ENCODE measurements around the gene C21orf58.

The C21orf58 gene

DNA sequence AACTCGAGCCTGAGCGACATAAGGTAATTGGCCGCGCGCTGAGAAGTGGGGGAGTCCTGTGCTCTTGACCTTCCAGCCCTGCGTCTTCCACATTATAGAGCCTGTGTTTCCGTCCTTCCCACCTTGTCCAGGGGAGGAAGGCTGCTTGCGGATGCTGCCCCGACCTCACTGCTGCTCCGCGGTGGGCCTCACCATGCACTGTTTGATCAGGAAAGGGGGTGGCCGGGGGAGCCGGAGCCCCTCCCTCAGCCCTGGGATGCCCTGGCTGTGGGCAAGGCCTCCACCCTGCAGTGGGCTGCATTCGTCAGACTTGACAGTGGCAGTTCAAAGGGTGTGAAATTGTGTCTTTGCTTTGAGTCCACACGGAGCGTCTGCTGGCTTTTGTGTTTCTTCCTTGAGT lies 30.4 kb upstream of the C21orf58 start:
- no peak for DNase-seq (ENCODE audit: low read depth in 2 of 2)

DNA sequence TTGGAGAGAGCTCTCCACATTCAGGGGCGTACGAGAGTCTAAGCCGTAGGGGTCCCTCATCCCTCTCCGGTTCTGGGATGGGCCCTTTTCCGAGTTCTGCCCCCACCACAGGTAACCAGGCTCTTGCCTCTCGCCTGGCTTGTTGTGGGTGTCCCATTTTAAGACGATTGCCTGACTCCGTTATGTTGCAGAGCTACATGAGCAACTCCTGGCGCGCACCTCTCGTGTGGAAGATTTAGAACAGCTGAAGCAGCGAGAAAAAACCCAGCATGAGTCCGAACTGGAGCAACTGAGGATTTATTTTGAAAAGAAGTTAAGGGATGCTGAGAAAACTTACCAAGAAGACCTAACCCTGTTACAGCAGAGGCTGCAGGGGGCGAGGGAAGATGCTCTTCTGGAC lies 29.2 kb upstream of the C21orf58 start:
- no peak for DNase-seq (ENCODE audit: low read depth in 2 of 2)

DNA sequence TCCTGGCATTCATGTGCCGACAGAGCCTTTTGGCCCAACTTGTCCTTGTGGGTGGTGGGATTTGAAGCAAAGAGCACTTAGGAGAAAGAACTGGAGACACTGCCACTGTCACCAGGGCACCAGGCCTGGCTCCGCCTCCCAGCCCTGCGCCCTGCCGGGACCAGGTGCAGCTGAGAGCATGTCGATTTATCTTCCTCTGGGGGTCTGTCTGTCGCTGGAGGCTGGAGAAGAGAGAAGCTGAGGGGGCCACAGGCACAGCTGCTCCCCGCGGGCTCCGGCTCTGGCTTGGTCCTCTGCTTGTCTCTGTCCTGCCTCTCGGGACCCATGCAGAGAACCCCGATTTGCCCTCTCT lies 28.5 kb upstream of the C21orf58 start:
- no peak for DNase-seq (ENCODE audit: low read depth in 2 of 2)

DNA sequence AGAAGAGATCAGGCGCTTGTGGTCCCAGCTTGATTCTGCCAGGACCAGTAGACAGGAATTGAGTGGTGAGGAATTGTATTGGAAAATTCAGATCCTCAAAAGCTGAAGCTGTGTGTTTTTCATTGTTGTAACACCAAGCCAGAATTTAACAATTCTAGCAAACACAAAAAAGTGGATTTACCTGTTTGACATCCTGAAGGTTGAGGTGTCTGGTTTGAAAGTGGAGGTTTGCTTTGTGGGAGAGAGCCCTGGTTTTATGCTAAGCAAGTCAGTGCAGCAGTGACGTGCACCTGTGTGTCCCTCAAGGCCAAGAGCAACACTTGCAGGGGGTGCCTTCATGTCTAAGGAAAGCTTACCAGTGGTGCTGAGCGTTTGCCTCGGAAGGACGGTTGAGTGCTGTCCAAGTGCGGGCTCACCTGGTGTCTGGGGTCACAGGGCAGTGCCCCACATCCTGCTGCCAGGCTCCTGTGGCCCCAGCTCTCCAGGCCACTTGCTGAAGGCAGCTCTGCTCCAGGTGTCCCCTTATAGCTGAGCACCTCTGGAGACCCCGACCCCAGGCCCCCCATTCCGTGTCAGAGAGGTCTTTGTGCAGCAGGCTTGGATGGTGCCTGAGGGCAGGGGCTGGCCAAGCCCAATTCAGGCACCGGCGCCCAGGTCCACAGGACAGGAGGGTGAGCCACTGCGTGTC lies 27.9 kb upstream of the C21orf58 start:
- DNase-seq (ENCODE audit: low read depth in 2 of 2) = no peak

DNA sequence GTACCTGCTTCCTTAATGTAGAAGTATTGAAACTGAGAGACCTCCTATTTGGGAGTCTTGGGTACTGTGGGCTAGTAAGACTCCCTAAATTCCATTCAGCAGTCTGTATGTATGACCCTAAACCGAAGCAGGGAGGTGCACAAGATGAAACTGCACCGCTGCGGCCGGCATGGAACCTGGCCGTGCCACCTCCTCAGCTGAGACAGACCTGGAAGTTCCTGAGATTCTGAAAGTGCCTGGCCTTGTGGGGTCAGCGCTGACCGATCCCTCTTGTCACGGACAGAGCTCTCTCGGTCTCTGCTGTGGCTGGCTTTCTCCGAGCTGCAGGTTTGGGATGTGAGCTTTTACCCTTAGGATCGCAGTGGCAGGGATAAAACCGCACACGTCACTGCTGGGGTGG lies 27.3 kb upstream of the C21orf58 start:
- no peak for DNase-seq (ENCODE audit: low read depth in 2 of 2)

DNA sequence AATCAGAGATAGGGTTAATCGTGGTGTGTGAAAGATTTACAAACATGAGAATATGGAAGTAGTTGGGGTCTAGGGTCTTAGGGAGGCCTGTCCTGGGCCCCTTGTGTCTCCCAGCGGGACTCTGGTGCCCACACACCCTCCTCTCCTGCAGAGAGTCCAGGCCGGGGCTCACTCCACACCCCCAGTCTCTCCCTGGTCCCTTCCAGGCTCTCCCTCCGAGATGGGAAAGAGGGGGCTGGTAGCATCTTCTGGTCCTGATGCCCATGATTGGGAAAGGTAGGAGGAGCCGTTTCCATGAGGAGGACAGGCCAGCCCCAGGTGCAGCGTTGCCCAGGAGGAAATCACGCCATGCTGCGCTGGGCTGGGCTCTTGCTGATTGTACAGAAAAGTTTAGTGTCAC lies 26.9 kb upstream of the C21orf58 start:
- DNase-seq (ENCODE audit: low read depth in 2 of 2) = no peak

DNA sequence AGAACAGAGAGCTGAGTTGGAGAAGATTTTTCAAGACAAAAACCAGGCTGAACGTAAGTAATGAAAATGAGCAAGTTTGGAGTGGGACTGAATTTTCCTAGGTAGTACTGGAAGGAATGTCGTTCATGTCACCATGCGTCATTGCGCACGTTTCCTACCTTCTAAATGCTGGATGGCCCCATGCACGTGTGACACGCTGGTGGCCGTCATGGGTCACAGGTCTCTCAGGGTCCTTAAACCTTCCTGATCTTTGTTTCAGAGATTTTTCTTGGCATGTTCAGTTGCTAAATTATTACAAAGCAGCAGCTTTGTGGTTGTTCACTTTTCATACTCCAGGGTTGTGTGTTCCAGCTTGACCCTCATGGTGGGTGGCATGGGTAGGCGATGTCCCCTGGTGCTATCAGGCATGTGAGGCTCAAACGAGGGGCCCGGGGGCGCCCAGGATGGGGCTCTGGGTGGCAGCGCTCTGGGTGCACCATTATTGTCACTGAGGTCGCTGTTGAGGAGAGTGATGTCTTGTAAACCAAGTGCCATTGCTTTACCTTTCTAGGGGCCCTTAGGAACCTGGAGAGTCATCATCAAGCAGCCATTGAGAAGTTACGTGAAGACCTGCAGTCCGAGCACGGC lies 25.6 kb upstream of the C21orf58 start:
- DNase-seq (ENCODE audit: low read depth in 2 of 2) = no peak

DNA sequence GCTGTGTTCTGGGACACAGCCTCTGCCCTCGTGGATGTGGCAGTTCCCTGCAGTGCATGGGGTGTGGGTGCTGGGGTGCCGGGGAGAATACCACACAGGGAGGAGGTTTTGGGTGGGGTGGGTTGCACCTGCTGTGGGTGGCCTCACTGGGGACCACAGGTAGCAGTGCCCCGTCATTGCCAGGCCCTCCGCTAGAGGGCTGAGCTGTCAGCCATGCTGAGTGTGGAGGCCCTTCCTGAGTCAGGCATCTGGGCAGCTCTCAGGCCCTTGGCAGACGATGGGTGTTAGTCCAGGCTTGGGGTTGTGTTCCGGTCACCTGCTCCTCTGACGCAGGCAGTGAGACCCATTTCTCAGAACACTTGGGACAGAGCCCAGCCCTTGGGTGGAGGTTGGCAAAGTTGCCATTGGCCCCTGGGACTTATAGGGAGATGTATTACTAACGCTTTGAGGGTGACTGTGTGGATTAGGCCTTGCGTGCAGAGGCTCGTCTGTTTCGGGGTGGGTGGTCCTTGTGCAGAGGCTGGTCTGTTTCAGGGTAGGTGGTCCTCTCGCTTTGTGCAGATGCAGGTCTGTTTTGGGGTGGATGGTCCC lies 24.2 kb upstream of the C21orf58 start:
- DNase-seq (ENCODE audit: low read depth in 2 of 2) = no peak

DNA sequence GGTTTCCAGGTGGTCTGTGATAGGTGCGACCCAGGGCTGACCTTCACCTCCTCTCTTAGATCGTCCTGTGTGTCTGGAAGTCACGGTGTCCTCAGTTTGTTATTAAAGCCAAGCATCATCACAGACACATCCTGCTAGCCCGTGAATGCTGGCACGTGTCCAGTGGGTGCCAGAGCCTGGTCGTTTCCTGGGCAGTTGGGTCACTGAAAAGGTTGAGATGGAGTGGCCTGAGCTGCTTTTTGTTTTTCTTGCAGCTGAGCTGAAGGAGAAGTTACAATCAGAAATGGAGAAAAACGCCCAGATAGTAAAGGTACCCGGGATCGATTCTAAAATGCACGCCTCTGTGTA lies 23.5 kb upstream of the C21orf58 start:
- DNase-seq (ENCODE audit: low read depth in 2 of 2) = no peak

DNA sequence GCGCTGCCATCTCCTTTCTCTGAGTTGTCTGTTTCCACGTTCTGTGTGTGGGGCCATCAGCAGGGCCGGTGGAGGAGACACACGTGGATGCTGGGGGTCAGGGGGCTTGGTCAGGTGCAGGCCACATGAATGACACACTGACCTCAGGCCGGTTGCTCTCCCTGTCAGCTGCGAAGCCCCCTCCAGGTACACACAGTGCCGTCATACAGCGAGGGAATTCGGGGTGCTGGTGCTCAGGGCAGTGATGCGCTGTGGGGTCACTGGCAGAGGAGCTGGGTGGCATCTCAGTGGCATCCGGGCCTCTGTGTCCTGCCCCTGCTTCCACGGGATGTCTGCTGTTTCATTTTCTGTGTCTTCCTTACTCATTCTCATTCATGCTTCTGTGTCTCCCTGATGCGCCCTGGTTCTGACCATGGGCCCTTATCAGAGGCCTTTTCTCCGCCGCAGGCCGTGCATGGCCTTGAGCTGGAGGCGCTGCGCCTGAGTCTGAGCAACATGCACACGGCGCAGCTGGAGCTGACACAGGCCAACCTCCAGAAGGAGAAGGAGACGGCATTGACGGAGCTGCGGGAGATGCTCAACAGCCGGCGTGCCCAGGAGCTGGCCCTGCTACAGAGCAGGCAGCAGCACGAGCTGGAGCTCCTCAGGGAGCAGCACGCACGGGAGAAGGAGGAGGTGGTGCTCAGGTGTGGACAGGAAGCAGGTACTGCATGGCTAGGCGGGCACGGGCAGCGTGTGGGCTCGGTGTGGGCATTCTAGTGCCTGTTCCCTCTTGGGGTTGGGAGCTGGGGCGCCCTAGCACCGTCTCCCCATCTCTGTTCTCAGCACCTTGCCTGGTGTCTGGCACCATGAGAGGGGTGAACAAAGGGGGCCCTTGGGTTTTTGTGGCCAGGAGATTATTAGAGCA lies 22.9 kb upstream of the C21orf58 start:
- DNase-seq (ENCODE audit: low read depth in 2 of 2) = no peak

DNA sequence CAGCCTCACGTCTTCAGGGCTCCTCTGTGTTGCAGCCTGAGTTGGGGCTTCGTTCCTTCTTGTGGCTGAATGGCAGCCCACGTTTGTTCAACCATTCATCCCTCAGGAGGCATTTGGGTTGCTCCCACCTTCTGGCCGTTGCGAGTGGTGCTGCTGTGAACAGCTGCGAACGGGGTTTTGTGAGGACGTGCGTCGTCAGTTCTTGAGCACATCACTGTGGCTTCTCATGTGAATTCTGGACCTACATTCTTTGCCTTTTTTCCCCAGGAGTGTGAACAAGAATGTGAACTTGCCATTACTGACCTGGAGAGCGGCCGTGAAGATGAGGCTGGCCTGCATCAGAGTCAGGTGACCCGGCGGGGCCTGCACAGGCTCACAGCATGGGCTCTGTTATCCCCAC lies 22.2 kb upstream of the C21orf58 start:
- DNase-seq (ENCODE audit: low read depth in 2 of 2) = no peak

DNA sequence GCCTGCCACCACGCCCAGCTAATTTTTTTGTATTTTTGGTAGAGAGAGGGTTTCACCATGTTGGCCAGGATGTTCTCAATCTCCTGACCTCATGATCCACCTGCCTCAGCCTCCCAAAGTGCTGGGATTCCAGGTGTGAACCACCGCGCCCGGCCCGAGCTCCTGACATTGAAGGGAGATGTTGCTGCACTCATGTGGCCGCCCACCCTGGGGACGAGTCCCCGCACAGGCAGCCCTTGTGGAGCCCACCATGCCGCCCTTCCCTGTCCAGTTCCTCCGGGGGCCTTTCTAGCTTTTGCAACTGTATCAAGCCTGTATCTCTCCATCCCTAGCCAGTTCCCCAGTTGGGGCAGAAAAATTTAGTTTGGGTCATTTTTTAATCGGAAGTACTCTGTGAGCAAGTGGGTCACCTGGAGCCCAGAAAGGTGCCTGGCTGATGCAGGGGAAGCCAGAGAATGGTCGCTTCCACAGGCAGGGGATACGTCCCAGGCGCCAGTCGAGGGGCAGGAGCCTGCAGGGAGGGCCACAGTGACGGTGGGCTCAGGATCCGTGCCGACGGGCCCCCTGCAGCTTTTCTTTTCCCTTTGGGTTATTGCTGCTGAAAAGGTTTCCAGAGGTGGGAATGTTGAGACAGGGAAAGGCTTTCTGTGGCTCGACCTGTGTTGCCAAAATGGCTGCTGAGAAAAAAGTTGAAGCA lies 20.7 kb upstream of the C21orf58 start:
- no peak for DNase-seq (ENCODE audit: low read depth in 2 of 2)

DNA sequence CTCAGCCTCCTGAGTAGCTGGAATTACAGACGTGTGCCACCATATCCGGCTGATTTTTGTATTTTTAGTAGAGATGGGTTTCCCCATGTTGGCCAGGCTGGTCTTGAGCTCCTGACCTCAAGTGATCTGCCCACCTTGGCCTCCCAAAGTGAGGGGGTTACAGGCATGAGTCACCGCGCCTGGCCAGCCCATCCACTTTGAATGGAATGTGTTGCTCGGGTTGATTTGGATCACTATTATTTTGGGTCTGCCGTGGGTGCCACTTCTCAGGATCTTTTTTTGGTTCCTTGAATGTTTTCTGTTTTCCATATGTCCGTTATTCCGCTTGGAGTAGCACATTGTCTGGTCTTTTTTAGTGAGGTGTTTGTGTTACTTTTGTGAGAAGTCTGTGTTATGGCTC lies 17.3 kb upstream of the C21orf58 start:
- DNase-seq (ENCODE audit: low read depth in 2 of 2) = no peak

DNA sequence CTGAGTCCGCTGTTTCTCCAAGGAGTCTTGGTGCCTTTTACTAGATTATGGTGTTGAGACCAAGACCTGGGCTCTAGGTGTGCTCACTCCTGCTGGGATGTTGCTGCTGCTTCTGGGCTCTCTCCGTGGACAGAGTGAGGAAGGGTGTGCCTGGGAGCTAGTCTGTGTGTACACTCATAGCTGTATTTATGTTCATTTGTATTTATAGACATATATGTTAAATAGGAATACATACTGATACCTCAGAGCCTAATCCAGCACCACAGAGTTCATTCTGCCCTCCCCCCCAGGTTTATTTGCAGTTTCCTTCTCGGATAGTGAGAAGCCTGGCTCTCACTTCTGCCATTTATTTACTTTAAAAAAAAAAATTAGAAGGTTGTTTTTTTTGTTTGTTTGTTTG lies 12.9 kb upstream of the C21orf58 start:
- DNase-seq (ENCODE audit: low read depth in 2 of 2) = no peak

DNA sequence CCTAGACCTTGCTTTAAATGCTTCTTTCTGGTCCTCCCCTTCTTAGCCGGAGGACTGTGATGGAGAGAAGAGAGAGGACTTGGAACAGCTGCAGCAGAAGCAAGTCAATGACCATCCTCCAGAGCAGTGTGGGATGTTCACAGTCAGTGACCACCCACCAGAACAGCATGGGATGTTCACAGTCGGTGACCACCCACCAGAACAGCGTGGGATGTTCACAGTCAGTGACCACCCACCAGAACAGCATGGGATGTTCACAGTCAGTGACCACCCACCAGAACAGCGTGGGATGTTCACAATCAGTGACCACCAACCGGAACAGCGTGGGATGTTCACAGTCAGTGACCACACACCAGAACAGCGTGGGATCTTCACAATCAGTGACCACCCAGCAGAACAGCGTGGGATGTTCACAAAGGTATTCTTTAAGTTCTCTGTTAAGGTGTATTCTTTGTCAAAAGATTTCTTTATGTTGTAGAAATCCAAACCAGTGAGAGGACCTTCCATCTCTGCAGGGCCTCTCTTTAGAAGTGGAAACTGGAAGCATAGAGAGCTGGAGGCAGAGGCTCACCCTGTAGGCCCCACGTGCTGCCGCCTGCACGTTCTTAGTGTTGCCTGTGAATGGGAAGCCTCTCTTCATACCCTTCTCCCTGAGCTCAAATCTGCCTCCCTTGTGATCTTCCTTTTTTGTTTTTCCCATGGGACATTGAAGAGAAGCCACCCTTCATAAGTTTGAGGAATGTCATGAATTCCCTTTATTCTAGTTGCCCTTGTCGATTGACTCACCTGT lies 10.9 kb upstream of the C21orf58 start:
- DNase-seq (ENCODE audit: low read depth in 2 of 2) = no peak

DNA sequence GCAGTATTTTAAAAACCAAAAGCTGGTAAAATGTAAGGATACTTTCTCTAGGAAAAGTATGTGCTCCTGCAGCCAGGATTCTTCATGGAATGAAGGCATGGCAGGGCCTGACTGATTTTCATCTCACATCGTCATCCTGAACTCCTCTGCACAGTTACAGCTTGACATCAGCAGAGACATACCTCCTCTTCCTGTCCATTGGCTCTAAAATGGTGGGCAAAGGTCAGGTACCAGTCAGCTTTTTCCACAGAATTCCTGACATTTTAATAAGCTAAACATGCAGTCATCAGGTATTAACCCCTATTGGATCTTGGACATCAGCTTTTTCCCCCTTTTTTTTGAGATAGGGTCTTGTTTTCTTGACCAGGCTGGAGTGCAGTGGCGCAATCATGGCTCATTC lies 6.1 kb upstream of the C21orf58 start:
- no peak for DNase-seq (ENCODE audit: low read depth in 2 of 2)

DNA sequence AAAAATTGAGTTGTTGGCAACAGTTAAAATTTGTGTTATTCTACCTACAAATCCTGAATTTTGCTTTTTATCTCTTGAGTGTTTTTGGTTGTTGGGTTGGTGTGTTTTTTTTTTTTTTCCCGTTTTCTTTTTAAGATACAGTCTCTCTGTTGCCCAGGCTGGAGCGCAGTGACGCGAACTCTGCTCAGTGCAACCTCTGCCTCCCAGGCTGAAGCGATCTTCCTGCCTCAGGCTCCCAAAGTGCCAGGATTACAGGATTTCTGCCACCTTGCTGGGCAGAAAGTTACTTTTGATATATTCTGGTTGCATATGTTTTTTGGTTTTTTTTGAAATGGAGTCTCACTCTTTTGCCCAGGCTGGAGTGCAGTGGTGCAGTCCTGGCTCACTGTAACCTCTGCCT lies 4.5 kb upstream of the C21orf58 start:
- no peak for DNase-seq (ENCODE audit: low read depth in 2 of 2)

DNA sequence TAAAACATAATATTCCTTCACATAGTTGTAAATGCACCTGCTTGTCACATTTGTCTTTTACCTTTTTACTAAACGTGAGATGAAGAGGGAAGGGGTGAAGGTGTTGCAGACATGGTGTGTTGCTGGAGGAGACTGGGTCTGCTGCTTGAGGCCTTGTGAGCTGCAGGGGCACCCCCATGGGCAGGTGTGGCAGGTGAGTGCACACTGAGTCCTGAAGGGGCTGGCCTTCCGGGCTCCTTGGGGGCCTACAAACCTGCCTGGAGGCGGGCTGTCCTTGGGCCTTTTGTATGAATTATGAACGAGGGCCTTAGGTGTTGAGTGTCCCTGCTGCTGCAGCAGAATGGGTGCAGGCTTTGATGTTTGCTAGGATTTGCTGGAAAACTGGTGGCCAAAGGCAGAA lies 4.0 kb upstream of the C21orf58 start:
- DNase-seq (ENCODE audit: low read depth in 2 of 2) = no peak

DNA sequence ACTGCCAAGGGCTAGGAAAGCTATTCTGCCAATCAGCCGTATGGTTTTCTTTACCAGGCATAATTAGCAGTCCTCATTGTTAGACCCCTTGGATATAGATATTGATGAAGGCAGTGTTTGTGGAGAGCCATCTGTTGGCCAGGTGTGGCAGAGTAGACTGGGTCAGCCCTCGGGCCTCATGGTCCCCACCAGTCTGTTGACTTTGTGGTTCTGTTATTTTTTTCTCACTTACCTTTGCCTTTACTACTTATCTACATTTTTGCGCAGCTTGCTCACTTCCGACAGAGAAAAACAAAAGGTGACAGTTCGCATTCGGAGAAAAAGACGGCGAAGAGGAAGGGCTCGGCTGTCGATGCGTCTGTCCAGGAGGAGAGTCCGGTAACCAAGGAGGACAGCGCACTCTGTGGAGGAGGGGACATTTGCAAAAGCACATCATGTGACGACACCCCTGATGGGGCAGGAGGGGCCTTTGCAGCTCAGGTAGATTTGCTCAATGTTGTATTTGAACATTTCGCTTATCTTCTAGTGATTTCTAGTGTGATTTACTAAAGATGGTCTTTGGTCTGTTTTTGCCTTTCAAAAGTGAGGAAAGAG lies 2.5 kb upstream of the C21orf58 start:
- DNase-seq (ENCODE audit: low read depth in 2 of 2) = no peak

DNA sequence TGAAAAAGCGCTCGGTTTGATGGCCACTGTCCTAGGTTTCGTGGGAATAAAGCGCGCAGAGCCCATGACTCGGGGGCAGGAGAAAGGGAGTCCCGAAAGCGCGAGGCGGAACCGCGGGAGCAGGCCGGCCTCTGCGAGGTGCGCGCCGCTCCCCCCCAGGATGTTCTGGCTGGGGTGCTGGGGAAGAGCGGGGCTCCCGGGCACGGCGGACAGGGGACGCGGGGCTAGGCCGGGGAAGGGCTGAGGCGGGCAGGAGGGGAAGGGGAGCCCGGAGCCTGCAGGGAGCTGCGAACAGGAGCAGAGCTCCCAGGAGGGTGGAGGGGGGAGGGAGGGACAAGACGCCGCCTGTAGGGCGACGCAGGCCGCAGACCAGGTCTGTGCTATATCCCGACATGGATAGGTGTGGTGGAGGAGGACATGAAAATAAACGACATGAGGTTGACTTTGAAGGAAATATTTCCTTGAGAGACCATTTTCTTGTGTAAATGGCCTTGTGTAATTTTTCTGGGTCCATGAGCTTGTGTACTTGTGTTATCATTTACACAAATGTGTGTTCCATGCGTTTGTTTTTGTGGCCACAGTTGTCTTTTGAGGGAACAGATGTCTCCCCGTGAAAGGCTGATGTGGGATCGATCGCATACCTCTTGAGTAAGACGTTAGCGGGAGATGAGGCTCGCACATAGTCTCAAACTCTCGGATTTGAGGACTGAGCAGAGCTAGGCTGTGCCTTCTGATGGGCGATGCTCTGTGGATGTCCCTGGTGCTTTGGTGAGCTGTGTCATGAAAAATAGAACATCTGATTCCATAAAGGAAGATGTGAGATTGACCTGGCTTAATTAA lies 1.6 kb upstream of the C21orf58 start:
- no peak for DNase-seq (ENCODE audit: low read depth in 2 of 2)

All from fibroblast of skin of left quadriceps (primary cell).